Esophagus muscularis mucosa (tissue), 3 donors: Measurements from ENCODE around the gene ASF1A.

Experiments
- CTCF ChIP-seq, 3 experiments: fragments of 200-600 bp in 2 of 3; fragments of 450-650 bp in 1 of 3; sonication (generic) in 2 of 3; IDR thresholded peaks; one replicate each; pipeline ENCODE4 v1.5.1; 2017 to 2019; ENCODE audit warnings: antibody characterized with exemption in 3 of 3, mild to moderate bottlenecking in 2 of 3, moderate library complexity in 1 of 3
- POLR2A ChIP-seq: fragments of 450-650 bp; IDR thresholded peaks from one replicate; pipeline ENCODE4 v1.6.1; 2017; ENCODE audit warnings: antibody characterized with exemption, moderate library complexity, mild to moderate bottlenecking, low read depth
- POLR2AphosphoS5 ChIP-seq, 2 donors: sonication (generic); formaldehyde crosslinking; IDR thresholded peaks; one replicate each; pipeline ENCODE4 v1.6.1; 2017; ENCODE audit warnings: antibody characterized with exemption in 2 of 2

- TF ChIP-seq POLR2A (no peak), CTCF (IDR thresholded peaks at IDR 0.05) (no peak), POLR2AphosphoS5 (IDR thresholded peaks at IDR 0.05) (no peak)
Measured at GRCh38 chr6:118897386-118897785, 3.4 kb downstream of the ASF1A start.
